ENCODE results near the gene GRIN3A.
"Not testable (repeated sequence)": the region's sequence is repeated elsewhere in the genome, so short reads cannot be mapped to it uniquely, and the experiment has no call there.

GRIN3A gene

GRCh38 chr9:101629636-101630035, 108.8 kb downstream of the GRIN3A start:
- DNase-seq = no peak

DNA sequence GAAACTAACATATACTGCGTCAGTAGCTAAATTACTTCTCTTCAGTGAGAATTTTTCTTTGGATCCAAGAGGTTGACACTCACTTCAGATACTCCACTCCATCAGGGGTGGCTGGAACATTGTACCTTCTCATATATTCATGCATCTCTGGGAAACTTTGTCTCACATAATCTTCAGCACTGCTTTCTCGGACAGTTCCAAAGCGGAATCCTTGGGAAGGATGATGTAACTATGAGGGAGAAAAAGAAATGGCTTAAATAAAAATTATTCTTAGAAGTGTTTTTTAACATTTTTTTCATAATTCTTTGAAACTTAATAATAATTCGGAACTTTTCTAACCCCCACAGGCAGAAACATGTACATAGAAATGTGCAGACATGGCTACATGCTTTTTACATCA, 110.3 kb downstream of the GRIN3A start:
- DNase-seq = no peak

- no peak for DNase-seq
These were observed 112.2 kb downstream of the GRIN3A start for GRCh38 chr9:101626295-101626694.

GRCh38 chr9:101625876-101626275, 112.6 kb downstream of the GRIN3A start:
- no peak for DNase-seq

- DNase-seq = no peak
These were observed 118.0 kb downstream of the GRIN3A start for GRCh38 chr9:101620452-101620851.

DNA sequence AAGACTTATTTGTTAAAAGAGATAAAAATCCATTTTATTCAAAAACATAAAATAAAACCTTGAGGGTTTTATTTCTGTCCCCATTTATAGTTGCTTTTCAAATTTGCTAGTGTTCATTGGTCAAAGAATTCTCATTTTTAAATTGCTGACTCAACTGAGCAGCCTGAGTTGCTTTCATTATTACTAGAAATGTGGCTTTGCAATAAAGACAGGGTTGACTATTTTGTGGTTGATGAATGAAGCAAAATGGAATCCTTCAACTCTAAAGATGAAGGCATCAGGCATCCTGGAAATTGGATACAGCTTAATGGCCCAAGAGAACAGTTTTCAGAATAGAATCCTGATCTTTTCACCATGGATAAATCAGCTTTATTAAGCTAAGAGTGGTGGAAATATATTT, 119.7 kb downstream of the GRIN3A start:
- no peak for DNase-seq

DNA sequence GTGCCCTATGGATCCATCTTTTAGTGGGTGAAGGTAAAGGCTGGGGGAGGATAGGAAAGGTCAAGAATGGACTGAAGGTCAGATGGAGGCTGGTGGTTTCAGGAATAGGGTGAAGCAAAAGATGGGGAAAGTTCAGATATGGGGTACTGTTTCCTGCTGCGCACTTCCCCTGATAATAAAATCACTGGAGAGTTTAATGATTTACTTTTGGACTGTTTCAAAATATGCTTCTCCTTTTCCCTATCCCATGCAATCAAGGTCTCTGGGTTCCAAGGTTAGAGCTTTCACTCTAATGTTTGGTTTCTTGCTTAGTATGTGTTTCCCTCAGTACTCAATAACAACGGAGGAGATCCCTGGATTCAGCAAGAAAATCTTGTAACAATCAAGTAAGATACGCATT, 132.9 kb downstream of the GRIN3A start:
- DNase-seq = no peak

DNA sequence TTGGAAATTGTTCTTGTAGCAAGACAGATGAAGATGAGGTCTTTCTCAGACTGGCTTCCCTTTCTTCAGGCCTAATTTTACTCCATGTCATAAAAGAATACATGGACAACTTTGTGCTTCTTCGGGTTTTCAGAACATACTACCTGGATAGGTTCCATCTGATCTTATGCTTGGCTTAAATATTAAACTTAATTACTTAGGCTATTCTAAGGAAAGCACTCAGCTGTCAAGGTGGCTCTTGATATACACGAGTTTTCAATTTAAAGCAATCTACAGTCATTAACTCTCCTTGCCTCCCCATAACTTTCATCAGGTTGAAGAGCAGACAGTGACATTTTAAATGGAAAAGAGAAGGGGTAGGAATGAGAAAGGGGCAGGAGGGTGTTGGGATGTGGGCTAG, 134.2 kb downstream of the GRIN3A start:
- no peak for DNase-seq

GRCh38 chr9:101601904-101602765, 136.3 kb downstream of the GRIN3A start:
- no peak for DNase-seq

- DNase-seq = no peak
These were observed 143.7 kb downstream of the GRIN3A start, which contains the start of gene PPP3R2 for GRCh38 chr9:101594796-101595195. TSS of gene PPP3R2 (minus strand) at chr9:101594969. CDS start at chr9:101594921, 48 bp downstream.

DNA sequence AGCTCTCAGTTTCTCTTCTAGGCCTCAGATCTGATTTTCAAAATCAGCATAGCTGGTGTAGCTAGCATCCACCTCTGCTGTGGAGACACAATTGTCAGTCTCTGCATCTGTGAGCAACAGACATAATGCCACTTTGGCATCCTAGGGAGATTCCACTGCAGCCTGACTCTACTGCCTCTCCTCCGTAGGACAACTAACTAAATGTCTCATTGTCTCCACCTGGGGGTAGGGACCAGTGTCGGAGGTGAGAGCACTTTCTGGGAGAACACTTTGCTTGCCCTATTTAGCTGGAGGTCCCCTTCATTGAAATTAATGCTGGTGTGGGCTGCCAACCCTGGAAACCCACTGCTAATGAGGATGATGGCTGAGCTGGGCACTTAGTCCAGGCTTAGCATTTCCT, 145.1 kb downstream of the GRIN3A start:
- no peak for DNase-seq

- DNase-seq = no peak
These were observed 145.7 kb downstream of the GRIN3A start for GRCh38 chr9:101592788-101593187.

- no peak for DNase-seq
These were observed 146.5 kb downstream of the GRIN3A start for GRCh38 chr9:101591787-101592446.

- no peak for DNase-seq
These were observed 147.5 kb downstream of the GRIN3A start for GRCh38 chr9:101590901-101591300.

DNA sequence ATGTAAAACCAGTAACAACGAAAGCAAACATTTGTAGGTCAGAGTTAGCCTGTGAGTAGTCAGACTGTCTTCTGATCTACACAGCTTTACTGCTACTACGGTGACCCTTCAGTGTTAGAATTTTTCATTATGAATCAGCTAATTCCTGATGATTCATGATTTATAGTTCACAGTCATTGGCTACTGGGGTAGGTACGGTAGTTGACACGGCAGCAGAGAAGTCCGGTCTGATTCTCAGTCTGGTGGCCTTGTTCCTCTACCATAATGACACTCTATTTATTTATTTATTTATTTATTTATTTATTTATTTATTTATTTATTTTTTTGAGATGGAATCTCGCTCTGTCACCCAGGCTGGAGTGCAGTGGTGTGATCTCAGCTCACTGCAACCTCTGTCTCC, 148.4 kb downstream of the GRIN3A start:
- not testable (repeated sequence) for DNase-seq

DNA sequence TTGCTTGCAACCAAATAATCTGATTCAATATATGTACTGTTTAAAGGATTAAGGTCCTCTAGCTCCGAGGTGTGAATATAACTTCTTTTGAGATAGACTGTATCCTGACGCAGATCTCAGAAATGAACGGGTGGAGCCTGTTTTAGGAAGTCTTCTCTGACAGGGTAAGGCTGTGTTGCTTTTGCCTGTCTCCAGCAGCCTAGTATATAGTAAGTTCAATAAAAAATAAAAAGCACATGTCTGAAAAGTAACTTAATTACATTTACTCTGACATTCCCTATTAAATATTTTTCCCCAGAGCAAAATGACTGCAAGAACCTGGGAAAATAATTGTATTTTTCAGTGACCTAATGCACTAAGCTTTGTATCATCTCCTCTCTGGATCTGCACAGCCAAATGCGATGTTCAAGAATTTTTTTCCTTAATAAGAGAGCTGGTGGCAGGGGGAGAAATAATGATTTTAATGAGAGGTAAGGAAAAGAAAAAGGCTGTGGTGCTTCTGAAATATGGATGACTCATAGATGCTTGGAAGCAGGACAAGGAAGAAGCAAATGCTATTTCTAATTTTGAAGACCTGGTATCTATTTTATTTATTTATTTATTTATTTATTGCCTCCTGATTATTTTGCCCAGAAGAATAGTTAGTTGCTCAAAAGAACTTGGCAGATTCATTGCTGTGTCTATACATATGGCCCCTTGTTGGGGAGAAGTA, 151.0 kb downstream of the GRIN3A start:
- DNase-seq = no peak

DNA sequence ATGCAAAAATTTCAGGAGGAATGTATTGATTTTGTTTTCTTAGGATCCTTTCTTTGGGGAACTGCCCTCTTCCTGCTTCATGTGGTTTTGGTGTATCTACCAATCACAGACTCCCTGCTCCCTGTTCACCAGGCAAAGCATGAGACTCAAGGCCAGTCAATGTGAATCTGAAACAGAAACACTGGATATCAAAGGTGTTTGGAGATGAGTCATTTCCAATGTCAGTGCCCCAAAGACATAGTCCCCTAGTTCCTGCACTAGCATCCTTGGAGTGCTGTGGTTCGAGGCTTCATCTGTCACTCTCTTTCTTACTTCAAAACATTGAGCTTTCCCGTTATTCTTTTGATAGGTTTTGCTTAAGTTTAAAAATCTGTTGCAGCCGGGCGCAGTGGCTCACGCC, 151.8 kb downstream of the GRIN3A start:
- DNase-seq = no peak

DNA sequence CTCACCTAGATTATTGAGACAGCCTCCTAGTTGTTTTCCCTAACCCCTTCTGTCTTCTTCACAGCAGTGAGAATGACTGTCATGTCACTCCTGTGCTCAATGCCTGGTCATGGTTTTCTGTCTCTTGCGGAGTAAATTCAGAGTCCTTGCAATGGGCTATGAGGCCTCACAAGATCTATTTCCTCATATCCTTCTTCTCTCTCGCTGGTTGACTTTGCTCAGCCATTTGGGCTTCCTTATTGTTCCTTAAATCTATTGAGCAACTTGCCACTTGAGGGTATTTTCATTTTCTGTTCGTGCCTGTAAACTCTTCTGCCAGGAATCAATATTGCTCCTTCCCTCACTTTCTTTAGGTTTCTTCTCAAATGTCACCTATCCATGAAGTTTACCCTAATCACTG, 152.7 kb downstream of the GRIN3A start:
- no peak for DNase-seq

GRCh38 chr9:101582553-101582952, 155.9 kb downstream of the GRIN3A start:
- no peak for DNase-seq

DNA sequence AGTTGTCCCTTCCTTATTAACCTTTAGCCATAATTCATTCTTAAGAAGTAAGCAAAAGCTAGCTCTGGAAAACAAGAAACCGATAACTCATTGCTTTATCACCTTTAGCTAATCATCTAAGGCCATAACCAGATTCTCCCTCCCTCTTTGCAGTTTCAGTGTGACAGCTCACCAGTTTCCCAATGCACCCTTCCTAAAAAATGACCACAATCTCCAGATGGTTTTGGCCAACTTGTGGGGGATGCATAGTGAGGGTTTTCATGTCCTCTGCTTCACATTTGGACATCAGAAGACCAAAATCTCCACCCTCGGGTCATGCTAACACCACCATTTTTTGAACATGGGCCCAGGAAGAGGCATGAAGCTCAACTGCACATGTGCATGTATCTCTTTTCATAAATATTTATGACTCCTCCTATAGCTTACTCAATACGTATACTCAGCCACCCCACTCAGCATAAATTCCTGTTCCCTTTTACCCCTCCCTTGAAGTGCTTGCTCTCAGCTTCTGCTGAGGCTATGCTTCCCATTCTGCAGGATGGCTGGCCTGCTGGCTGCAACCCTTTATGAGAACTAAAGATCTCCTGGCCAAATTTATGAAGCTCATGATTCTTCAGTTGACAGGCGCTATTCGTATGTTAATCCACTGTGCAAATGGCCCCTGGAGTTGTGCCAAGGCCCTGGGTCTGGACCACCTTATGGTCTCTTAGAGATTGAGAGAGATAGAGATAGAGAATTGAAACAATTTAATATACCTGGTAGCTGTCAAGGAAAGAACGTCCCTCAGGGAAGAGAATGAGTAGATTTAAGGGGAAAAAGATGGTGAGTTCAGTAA, 158.5 kb downstream of the GRIN3A start:
- no peak for DNase-seq

- DNase-seq = no peak
These were observed 160.1 kb downstream of the GRIN3A start for GRCh38 chr9:101578378-101578777.

DNA sequence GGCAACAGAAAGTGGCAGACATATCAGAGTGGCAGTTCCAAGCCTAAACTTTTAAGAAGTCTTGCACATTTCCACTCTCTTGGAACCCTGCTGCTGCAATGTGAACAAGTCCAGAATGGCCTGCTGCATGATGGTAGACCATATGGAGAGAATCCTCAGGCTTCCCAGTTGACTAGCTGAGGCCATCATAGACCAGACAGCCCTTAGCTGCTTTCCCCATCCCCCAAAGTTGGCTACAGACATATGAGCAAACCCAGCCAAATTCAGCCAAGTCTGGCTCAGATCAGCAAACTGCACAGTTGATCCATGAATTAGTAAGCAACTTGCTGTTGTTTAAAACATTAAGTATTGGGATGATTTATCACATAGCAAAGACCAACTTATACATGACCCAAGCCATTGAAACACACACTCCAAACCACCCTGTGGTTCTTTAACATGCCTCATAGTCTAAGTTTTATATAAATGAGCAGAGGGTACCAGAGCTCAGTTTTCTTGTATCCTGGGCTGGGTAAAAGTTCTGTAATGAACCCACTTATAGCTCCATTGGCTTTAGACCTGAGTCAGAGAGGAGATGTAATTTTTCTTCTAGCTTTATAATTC, 163.6 kb downstream of the GRIN3A start:
- DNase-seq = no peak
